A549 (cell line): Measurements from ENCODE around the gene OR56A3.

Experiments used
- ATOH8 ChIP-seq: fragments of 250-450 bp; sonication (Bioruptor Pico); IDR thresholded peaks from 2 replicates; pipeline ENCODE4 v1.5.0; 2020; ENCODE audit warnings: low read depth, mild to moderate bottlenecking, moderate library complexity
- CTCF ChIP-seq: fragments of >200 bp; sonication (Bioruptor Twin); formaldehyde crosslinking; IDR thresholded peaks from 3 replicates; pipeline ENCODE4 v1.5.1; 2016
- MAFK ChIP-seq: fragments of 450-650 bp; IDR thresholded peaks from 2 replicates; pipeline ENCODE4 v1.6.1; 2014; ENCODE audit not compliant: partially characterized antibody
- MAZ ChIP-seq: fragments of 150-350 bp; IDR thresholded peaks from 2 replicates; pipeline ENCODE4 v1.6.1; 2014; ENCODE audit warnings: antibody characterized with exemption, low read depth, low read length, borderline replicate concordance
- PBX3 ChIP-seq: IDR thresholded peaks from 2 replicates; pipeline ENCODE4 v1.6.1; 2012
- POLR2A ChIP-seq: IDR thresholded peaks from 2 replicates; pipeline ENCODE4 v1.6.1; 2012; ENCODE audit warnings: mild to moderate bottlenecking, low read length
- REST ChIP-seq: fragments of 200-600 bp; sonication (generic); IDR thresholded peaks from 2 replicates; pipeline ENCODE4 v1.6.1; 2016; ENCODE audit warnings: antibody characterized with exemption, mild to moderate bottlenecking, moderate library complexity
- RNF2 ChIP-seq: fragments of 200-600 bp; sonication (generic); IDR thresholded peaks from 2 replicates; pipeline ENCODE4 v1.6.1; 2016; ENCODE audit warnings: low read depth, mild to moderate bottlenecking, antibody characterized with exemption, moderate library complexity, borderline replicate concordance
- ZNF302 ChIP-seq: fragments of 250-450 bp; sonication (Bioruptor Pico); IDR thresholded peaks from 2 replicates; pipeline ENCODE4 v1.9.0; 2021; ENCODE audit warnings: inconsistent platforms, mild to moderate bottlenecking, moderate library complexity

- TF ChIP-seq MAZ (no peak), ZNF302 (CRISPR knock-in tag) (no peak), CTCF (no peak), PBX3 (no peak), ATOH8 (CRISPR knock-in tag) (no peak), REST (no peak), RNF2 (no peak), POLR2A (no peak), MAFK (no peak)
Observed at GRCh38 chr11:5910540-5910939, 31.5 kb upstream of the OR56A3 start.
